ENCODE measurements around the gene MCU. TPM values are rescaled to one million over a fixed set of nuclear protein-coding genes. Genes with fewer than 3 reads are reported as not detected.

Gene MCU
- polyA plus RNA-seq, 1 donor (not counting 4 experiments of a cell fraction or from before 2014, with no cell fraction given), result 103 TPM

- FAIRE-seq, result no peak
- H3K4me3 ChIP-seq (ENCODE audit: control insufficient read depth in 2 of 3, extremely low read depth in 1 of 3, insufficient read depth in 2 of 3, low read depth in 1 of 3, low read length in 3 of 3), result no peak overlapping the region
- no peak overlapping the region for H2AFZ ChIP-seq (ENCODE audit: control insufficient read depth, low read length)
- no peaks in the 10 kb centered on the region for H3K9me1 ChIP-seq (ENCODE audit: control insufficient read depth, extremely low read depth, insufficient read depth, low read length)
- H3K27me3 ChIP-seq (ENCODE audit: control insufficient read depth, extremely low read depth, insufficient read depth, low read length), result no peaks in the 10 kb centered on the region
- no peak overlapping the region for H3K9ac ChIP-seq (ENCODE audit: control insufficient read depth, extremely low read depth, insufficient read depth, low read length)
- no peaks in the 10 kb centered on the region for H4K20me1 ChIP-seq (ENCODE audit: control insufficient read depth, extremely low read depth, insufficient read depth, low read length)
- H3K27ac ChIP-seq (ENCODE audit: control insufficient read depth, insufficient read depth, low read length), result peak overlapping the region; percentile 15
- TF ChIP-seq, protein P1, sequence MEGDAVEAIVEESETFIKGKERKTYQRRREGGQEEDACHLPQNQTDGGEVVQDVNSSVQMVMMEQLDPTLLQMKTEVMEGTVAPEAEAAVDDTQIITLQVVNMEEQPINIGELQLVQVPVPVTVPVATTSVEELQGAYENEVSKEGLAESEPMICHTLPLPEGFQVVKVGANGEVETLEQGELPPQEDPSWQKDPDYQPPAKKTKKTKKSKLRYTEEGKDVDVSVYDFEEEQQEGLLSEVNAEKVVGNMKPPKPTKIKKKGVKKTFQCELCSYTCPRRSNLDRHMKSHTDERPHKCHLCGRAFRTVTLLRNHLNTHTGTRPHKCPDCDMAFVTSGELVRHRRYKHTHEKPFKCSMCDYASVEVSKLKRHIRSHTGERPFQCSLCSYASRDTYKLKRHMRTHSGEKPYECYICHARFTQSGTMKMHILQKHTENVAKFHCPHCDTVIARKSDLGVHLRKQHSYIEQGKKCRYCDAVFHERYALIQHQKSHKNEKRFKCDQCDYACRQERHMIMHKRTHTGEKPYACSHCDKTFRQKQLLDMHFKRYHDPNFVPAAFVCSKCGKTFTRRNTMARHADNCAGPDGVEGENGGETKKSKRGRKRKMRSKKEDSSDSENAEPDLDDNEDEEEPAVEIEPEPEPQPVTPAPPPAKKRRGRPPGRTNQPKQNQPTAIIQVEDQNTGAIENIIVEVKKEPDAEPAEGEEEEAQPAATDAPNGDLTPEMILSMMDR (optimal IDR thresholded peaks at IDR 0.05 in 1 of 3, IDR thresholded peaks at IDR 0.05 in 1 of 3, conservative IDR thresholded peaks at IDR 0.05 in 1 of 3; ENCODE audit: extremely low read depth in 1 of 3, insufficient read depth in 2 of 3, low read length in 3 of 3), result no peak
- TF ChIP-seq EZH2 (IDR thresholded peaks at IDR 0.05; ENCODE audit: low read length), result no peak
- H3K9me3 ChIP-seq (ENCODE audit: control insufficient read depth, low read depth, low read length), result no peaks in the 10 kb centered on the region
- dilution Hi-C loops (cut with MboI; ENCODE audit: extremely low pct_ligation_motif_present, low sequenced_read_pairs), result no loop called here
- no peak for DNase-seq (ENCODE audit: low read depth, low spot score)
- H3K4me1 ChIP-seq (ENCODE audit: control insufficient read depth, extremely low read depth, insufficient read depth, low read length), result peaks cover 23% of the 10 kb centered on the region
- no peaks in the 10 kb centered on the region for H3K36me3 ChIP-seq (ENCODE audit: control insufficient read depth in 2 of 2, extremely low read depth in 1 of 2, insufficient read depth in 2 of 2, low read length in 2 of 2)
- H3K4me2 ChIP-seq (ENCODE audit: control insufficient read depth, extremely low read depth, insufficient read depth, low read depth, low read length), result peak overlapping the region; percentile 77
- peaks cover 19% of the 10 kb centered on the region for H3K79me2 ChIP-seq (ENCODE audit: control insufficient read depth, insufficient read depth, low read length)
Observed at GRCh38 chr10:72812415-72812752, 120.4 kb downstream of the MCU start.

DNA sequence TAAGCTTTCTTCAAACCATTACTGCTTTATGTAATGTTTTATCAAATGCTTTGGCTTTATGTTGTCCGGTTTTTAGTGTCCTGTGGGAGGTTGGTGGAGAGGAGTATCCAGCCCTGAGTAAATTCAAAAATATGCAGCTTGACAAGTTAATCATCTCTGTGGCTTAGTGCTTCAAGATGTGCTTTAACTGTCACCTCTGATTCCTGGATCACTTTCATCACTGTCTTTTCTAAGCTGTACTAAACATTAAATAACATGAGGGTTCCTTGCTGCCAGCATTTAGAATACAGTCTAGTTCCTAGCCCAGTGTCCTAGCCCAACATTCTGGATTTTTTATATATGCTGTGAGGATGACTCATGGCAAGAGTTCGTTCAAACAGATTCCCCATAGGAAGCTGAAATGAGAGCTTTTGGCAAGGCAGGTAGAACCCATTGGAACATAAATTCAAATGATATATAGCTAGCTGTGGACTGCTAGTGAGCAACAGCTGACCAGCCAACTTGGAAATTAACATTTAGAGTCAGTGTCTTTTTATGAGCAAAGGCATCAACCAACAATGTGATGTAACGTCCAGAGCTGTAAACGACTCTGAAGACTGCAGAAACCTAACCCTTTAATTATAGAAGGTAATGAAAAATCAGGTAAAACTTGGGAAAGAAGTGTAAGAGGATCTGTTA is 120.9 kb downstream of the MCU start:
- Histone ChIP-seq H3K4me1 (ENCODE audit: control insufficient read depth, extremely low read depth, insufficient read depth, low read length) (peaks cover 23% of the 10 kb centered on the region), H3K4me3 (ENCODE audit: control insufficient read depth in 2 of 3, extremely low read depth in 1 of 3, insufficient read depth in 2 of 3, low read depth in 1 of 3, low read length in 3 of 3) (peak overlapping the region in 1 of 3 experiments; percentile 49), H3K36me3 (ENCODE audit: control insufficient read depth in 2 of 2, extremely low read depth in 1 of 2, insufficient read depth in 2 of 2, low read length in 2 of 2) (no peaks in the 10 kb centered on the region), H3K79me2 (ENCODE audit: control insufficient read depth, insufficient read depth, low read length) (peaks cover 19% of the 10 kb centered on the region), H3K27ac (ENCODE audit: control insufficient read depth, insufficient read depth, low read length) (peak overlapping the region; percentile 15), H2AFZ (ENCODE audit: control insufficient read depth, low read length) (no peak overlapping the region), H3K9ac (ENCODE audit: control insufficient read depth, extremely low read depth, insufficient read depth, low read length) (no peak overlapping the region), H3K9me1 (ENCODE audit: control insufficient read depth, extremely low read depth, insufficient read depth, low read length) (no peaks in the 10 kb centered on the region), H3K27me3 (ENCODE audit: control insufficient read depth, extremely low read depth, insufficient read depth, low read length) (no peaks in the 10 kb centered on the region), H3K9me3 (ENCODE audit: control insufficient read depth, low read depth, low read length) (no peaks in the 10 kb centered on the region), H4K20me1 (ENCODE audit: control insufficient read depth, extremely low read depth, insufficient read depth, low read length) (no peaks in the 10 kb centered on the region), H3K4me2 (ENCODE audit: control insufficient read depth, extremely low read depth, insufficient read depth, low read depth, low read length) (peak overlapping the region; percentile 77)
- TF ChIP-seq, protein P1 (optimal IDR thresholded peaks at IDR 0.05 in 1 of 3, IDR thresholded peaks at IDR 0.05 in 1 of 3, conservative IDR thresholded peaks at IDR 0.05 in 1 of 3; ENCODE audit: extremely low read depth in 1 of 3, insufficient read depth in 2 of 3, low read length in 3 of 3), result no peak
- no peak for TF ChIP-seq EZH2 (IDR thresholded peaks at IDR 0.05; ENCODE audit: low read length)
- FAIRE-seq (peak; percentile 97), DNase-seq (ENCODE audit: low read depth, low spot score) (peak; percentile 25)
- dilution Hi-C loops (cut with MboI; ENCODE audit: extremely low pct_ligation_motif_present, low sequenced_read_pairs), result no loop called here

Measured in keratinocyte (primary cell).